ENCODE measurements around the gene POLG.

GRCh38 chr15:89329329-89330084 lies 5.1 kb downstream of the POLG start:
- TF ChIP-seq, protein P1, sequence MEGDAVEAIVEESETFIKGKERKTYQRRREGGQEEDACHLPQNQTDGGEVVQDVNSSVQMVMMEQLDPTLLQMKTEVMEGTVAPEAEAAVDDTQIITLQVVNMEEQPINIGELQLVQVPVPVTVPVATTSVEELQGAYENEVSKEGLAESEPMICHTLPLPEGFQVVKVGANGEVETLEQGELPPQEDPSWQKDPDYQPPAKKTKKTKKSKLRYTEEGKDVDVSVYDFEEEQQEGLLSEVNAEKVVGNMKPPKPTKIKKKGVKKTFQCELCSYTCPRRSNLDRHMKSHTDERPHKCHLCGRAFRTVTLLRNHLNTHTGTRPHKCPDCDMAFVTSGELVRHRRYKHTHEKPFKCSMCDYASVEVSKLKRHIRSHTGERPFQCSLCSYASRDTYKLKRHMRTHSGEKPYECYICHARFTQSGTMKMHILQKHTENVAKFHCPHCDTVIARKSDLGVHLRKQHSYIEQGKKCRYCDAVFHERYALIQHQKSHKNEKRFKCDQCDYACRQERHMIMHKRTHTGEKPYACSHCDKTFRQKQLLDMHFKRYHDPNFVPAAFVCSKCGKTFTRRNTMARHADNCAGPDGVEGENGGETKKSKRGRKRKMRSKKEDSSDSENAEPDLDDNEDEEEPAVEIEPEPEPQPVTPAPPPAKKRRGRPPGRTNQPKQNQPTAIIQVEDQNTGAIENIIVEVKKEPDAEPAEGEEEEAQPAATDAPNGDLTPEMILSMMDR (conservative IDR thresholded peaks at IDR 0.05), result no peak
- TF ChIP-seq ZFX (IDR thresholded peaks at IDR 0.05), result no peak

Data from C4-2B (cell line).